Neural progenitor cell (in vitro differentiated cells): Measurements from ENCODE around the gene CBLC.

Experiments used
- EZH2 ChIP-seq: fragments of 200-600 bp; sonication (generic); IDR thresholded peaks from 2 replicates; pipeline ENCODE4 v1.6.1; 2017; ENCODE audit warnings: antibody characterized with exemption, mild to moderate bottlenecking, moderate library complexity
- TF ChIP-seq, protein P1 (sequence below): fragments of 200-600 bp; sonication (generic); IDR thresholded peaks from 2 replicates; pipeline ENCODE4 v1.5.1; 2017; ENCODE audit warnings: antibody characterized with exemption, mild to moderate bottlenecking

DNA sequence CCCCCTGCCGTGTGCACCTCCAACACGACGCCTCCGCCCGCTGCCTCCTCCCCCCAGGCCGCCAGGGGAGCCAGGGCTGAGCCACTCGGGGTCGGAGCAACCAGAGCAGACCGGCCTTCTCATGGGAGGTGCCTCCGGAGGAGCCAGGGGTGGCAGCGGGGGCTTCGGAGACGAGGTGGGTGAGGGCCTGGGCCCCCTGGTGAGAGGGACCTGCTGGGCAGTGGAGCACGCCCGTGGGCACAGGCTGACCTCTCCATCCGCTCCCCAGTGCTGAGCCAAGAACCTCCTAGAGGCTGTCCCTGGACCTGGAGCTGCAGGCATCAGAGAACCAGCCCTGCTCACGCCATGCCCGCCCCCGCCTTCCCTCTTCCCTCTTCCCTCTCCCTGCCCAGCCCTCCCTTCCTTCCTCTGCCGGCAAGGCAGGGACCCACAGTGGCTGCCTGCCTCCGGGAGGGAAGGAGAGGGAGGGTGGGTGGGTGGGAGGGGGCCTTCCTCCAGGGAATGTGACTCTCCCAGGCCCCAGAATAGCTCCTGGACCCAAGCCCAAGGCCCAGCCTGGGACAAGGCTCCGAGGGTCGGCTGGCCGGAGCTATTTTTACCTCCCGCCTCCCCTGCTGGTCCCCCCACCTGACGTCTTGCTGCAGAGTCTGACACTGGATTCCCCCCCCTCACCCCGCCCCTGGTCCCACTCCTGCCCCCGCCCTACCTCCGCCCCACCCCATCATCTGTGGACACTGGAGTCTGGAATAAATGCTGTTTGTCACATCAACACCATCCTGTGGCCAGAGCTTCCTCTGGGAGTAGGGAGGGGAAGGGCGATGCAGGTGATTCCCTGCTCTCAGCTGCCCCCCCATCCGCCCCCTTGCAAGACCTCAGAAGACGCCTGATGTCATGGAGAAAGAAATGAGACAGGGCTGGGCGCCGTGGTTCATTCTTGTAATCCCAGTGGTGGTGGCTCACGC, 43.2 kb downstream of the CBLC start:
- TF ChIP-seq EZH2: no peak
- TF ChIP-seq, protein P1, sequence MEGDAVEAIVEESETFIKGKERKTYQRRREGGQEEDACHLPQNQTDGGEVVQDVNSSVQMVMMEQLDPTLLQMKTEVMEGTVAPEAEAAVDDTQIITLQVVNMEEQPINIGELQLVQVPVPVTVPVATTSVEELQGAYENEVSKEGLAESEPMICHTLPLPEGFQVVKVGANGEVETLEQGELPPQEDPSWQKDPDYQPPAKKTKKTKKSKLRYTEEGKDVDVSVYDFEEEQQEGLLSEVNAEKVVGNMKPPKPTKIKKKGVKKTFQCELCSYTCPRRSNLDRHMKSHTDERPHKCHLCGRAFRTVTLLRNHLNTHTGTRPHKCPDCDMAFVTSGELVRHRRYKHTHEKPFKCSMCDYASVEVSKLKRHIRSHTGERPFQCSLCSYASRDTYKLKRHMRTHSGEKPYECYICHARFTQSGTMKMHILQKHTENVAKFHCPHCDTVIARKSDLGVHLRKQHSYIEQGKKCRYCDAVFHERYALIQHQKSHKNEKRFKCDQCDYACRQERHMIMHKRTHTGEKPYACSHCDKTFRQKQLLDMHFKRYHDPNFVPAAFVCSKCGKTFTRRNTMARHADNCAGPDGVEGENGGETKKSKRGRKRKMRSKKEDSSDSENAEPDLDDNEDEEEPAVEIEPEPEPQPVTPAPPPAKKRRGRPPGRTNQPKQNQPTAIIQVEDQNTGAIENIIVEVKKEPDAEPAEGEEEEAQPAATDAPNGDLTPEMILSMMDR: no peak
